Naive thymus-derived CD4-positive, alpha-beta T cell (primary cell): ENCODE results near the gene RRP15. TPM values are rescaled to one million over a fixed set of nuclear protein-coding genes. Genes with fewer than 3 reads are reported as not detected.
"Not testable (repeated sequence)": the region's sequence is repeated elsewhere in the genome, so short reads cannot be mapped to it uniquely, and the experiment has no call there.

Source experiments
- ATAC-seq: fragments of 150-1000 bp; cut with Tn5 transposase; 2 replicates; pipeline ENCODE4 v1.10.0; 2021; ENCODE audit warnings: mild to moderate bottlenecking, moderate library complexity
- CTCF ChIA-PET: fragments of 350-600 bp; sonication (Branson Sonifier 250); formaldehyde crosslinking; loops from one replicate; lab custom pipeline; 2021; ENCODE audit warnings: antibody characterized with exemption; lab: Charles Lee
- POLR2A ChIA-PET: fragments of 350-600 bp; sonication (Branson Sonifier 250); formaldehyde crosslinking; loops from one replicate; lab custom pipeline; 2021; ENCODE audit warnings: antibody characterized with exemption, inconsistent platforms; lab: Charles Lee
- DNase-seq, 9 donors: peaks; one replicate each; pipeline versions ENCODE4 v3.0.0 to v3.0.0-alpha.2; 2020 to 2022; ENCODE audit warnings: mixed read lengths in 1 of 9
- H3K27ac ChIP-seq: one replicate; pipeline ENCODE4 v1.7.0; 2013; ENCODE audit warnings: mild to moderate bottlenecking, low read depth, low read length, moderate library complexity
- H3K27me3 ChIP-seq, 2 donors: one replicate each; pipeline ENCODE4 v1.7.0; 2013; ENCODE audit warnings: low read length in 2 of 2, mild to moderate bottlenecking in 2 of 2, moderate library complexity in 2 of 2; ENCODE audit not compliant: control insufficient read depth in 2 of 2, insufficient read depth in 2 of 2
- H3K36me3 ChIP-seq, 3 experiments: 1 replicate in 2 of 3; 2 replicates in 1 of 3; pipeline ENCODE4 v1.7.0; 2013; ENCODE audit warnings: low read length in 3 of 3, mild to moderate bottlenecking in 3 of 3, moderate library complexity in 1 of 3; ENCODE audit not compliant: insufficient read depth in 3 of 3, control insufficient read depth in 2 of 3
- H3K4me1 ChIP-seq, 2 donors: one replicate each; pipeline ENCODE4 v1.7.0; 2013; ENCODE audit warnings: low read length in 2 of 2, mild to moderate bottlenecking in 2 of 2, moderate library complexity in 1 of 2; ENCODE audit not compliant: control insufficient read depth in 2 of 2, insufficient read depth in 2 of 2
- H3K4me3 ChIP-seq: 2 replicates; pipeline ENCODE4 v1.7.0; 2013; ENCODE audit warnings: mild to moderate bottlenecking, low read length
- H3K9me3 ChIP-seq, 3 experiments: 1 replicate in 2 of 3; 2 replicates in 1 of 3; pipeline ENCODE4 v1.7.0; 2013; ENCODE audit warnings: low read length in 3 of 3; ENCODE audit not compliant: control insufficient read depth in 2 of 3
- H3K27ac Mint-ChIP-seq, 9 donors: one replicate each; pipeline ENCODE4 v1.8.0; 2020 to 2022; ENCODE audit warnings: mixed read lengths in 9 of 9, mild to moderate bottlenecking in 8 of 9, moderate library complexity in 5 of 9, inconsistent platforms in 2 of 9
- H3K27me3 Mint-ChIP-seq, 5 donors: one replicate each; pipeline ENCODE4 v1.8.0; 2021 to 2022; ENCODE audit warnings: mixed read lengths in 5 of 5, mild to moderate bottlenecking in 1 of 5
- H3K36me3 Mint-ChIP-seq, 5 donors: one replicate each; pipeline ENCODE4 v1.8.0; 2020 to 2022; ENCODE audit warnings: mixed read lengths in 5 of 5, mild to moderate bottlenecking in 3 of 5, inconsistent platforms in 1 of 5
- H3K4me1 Mint-ChIP-seq, 7 donors: one replicate each; pipeline ENCODE4 v1.8.0; 2020 to 2022; ENCODE audit warnings: mixed read lengths in 7 of 7, mild to moderate bottlenecking in 3 of 7, inconsistent platforms in 1 of 7
- H3K4me3 Mint-ChIP-seq, 10 donors: one replicate each; pipeline ENCODE4 v1.8.0; 2020 to 2022; ENCODE audit warnings: mild to moderate bottlenecking in 10 of 10, mixed read lengths in 10 of 10, moderate library complexity in 6 of 10, inconsistent platforms in 2 of 10
- H3K9me3 Mint-ChIP-seq, 11 donors: one replicate each; pipeline ENCODE4 v1.8.0; 2020 to 2022; ENCODE audit warnings: mixed read lengths in 11 of 11, mild to moderate bottlenecking in 4 of 11, inconsistent platforms in 1 of 11, moderate library complexity in 1 of 11
- intact Hi-C, 2 donors: fragments of 100-400 bp; cut with micrococcal nuclease; formaldehyde crosslinking; loops; one replicate each; pipeline ENCODE4 v1.15.1; 2023
- polyA plus RNA-seq, 2 donors: library from polyadenylated mRNA; unstranded; fragments of 300-500 nt; fragmentation: Illumina TruSeq; gene quantifications; one replicate each; pipeline ENCODE4 v1.2.3, GENCODE V29; 2021
- total RNA-seq, 6 experiments: library from RNA in 5 of 6; stranded (reverse) in 5 of 6; gene quantifications; 1 replicate in 5 of 6; 2 replicates in 1 of 6; pipeline ENCODE4 v1.2.3 and lab custom pipeline; 2021 to 2026

The RRP15 gene
- total and polyA plus RNA-seq, 7 experiments from 2014 or later: 12.4 to 19.0 (median 17.7) TPM

DNA sequence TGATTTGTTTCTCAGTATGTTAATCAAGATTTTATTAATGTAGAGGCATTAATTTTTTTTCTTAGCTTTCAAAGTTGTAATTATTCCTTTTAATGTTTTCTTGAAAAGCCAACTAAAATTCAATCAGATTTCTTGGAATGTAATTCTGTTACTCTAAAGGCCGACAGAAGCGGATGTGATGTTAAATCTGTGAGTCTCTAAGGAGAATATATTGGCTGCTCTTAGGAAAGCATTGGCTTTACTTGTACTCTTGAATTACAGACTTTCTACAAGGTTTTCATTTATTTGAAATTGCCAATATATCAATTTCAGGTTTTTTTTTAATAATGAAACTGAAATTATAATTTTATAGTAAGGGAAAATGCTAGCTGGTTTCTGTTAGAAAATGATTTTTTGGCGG lies 29.2 kb downstream of the RRP15 start:
- H3K9me3 Mint-ChIP-seq: no peaks in the 10 kb centered on the region

DNA sequence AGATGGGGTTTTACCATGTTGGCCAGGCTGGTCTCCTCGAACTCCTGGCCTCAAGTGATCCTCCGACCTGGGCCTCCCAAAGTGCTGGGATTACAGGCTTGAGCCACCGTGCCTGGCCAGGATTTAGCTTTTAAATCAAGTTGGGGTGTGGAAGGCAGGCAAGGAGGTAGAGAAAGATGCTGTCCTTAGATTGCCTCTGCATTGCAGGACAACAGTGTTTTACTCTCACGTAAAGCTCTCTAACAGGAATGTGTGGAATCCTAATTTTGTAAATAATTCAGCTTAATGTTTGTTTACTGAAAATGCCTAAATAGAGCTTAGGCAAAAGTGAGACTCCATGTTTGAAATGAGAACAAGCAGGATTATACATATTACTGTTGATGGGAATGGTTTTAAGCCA lies 30.5 kb downstream of the RRP15 start:
- Histone ChIP-seq H3K36me3 (peaks cover 0 to 17% (median 0%) of the 10 kb centered on the region in 3 experiments), H3K4me3 (no peak overlapping the region), H3K4me1 (no peaks in the 10 kb centered on the region), H3K9me3 (no peaks in the 10 kb centered on the region), H3K27ac (no peak overlapping the region), H3K27me3 (no peaks in the 10 kb centered on the region)
- DNase-seq (no peak), ATAC-seq (no peak)
- intact Hi-C loops: no loop called here
- POLR2A ChIA-PET: no interaction called here
- H3K9me3 Mint-ChIP-seq: peaks cover 0 to 2% (median 0%) of the 10 kb centered on the region in 11 donors
- peaks cover 0 to 13% (median 3%) of the 10 kb centered on the region in 7 donors for H3K4me1 Mint-ChIP-seq
- H3K27me3 Mint-ChIP-seq: no peaks in the 10 kb centered on the region
- no peak overlapping the region for H3K4me3 Mint-ChIP-seq
- peaks cover 6 to 51% (median 27%) of the 10 kb centered on the region in 5 donors for H3K36me3 Mint-ChIP-seq
- no peak overlapping the region for H3K27ac Mint-ChIP-seq
- CTCF ChIA-PET: no interaction called here

More for the DNA sequence above, 29.2 kb downstream of the RRP15 start:
- intact Hi-C loops: no loop called here
- peaks cover 4 to 54% (median 30%) of the 10 kb centered on the region in 5 donors for H3K36me3 Mint-ChIP-seq
- Histone ChIP-seq H3K27me3 (no peaks in the 10 kb centered on the region), H3K9me3 (no peaks in the 10 kb centered on the region), H3K36me3 (peaks cover 0 to 17% (median 0%) of the 10 kb centered on the region in 3 experiments), H3K4me3 (no peak overlapping the region), H3K4me1 (no peaks in the 10 kb centered on the region), H3K27ac (no peak overlapping the region)
- CTCF ChIA-PET: interaction anchor here (0.9 kb wide), 1 partner anchor 12 kb away, joined by 3 read pairs; no protein-coding TSS in a partner anchor
- H3K4me3 Mint-ChIP-seq: no peak overlapping the region
- DNase-seq: no peak
- ATAC-seq: no peak
- POLR2A ChIA-PET: no interaction called here
- H3K4me1 Mint-ChIP-seq: peaks cover 0 to 13% (median 3%) of the 10 kb centered on the region in 7 donors
- no peak overlapping the region for H3K27ac Mint-ChIP-seq
- no peaks in the 10 kb centered on the region for H3K27me3 Mint-ChIP-seq

DNA sequence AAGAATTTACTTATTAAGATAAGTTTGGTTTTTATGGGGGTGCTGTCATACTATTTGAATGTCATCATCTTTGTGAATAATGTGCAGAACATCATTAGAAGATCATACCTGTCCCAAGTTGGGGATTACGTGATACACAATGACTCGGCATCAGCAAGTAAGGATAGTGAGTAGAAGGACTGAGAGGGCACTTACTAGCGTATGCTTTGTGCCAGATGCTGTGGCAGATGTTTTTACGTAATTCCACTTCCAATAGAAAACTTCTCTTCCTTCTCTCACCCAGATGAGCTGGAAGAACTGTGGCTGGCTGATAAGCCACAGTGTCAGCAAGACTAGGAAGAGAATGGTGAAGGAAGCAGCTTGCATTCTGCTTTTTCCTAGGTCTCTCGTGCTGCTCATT lies 32.0 kb downstream of the RRP15 start:
- intact Hi-C loops: no loop called here
- ChIA-PET POLR2A (no interaction called here), CTCF (no interaction called here)
- Mint-ChIP-seq H3K4me3 (no peak overlapping the region), H3K4me1 (peaks cover 0 to 9% (median 0%) of the 10 kb centered on the region in 7 donors), H3K27me3 (no peaks in the 10 kb centered on the region), H3K27ac (peak overlapping the region in 1 of 9 donors; percentile 9), H3K36me3 (peaks cover 2 to 39% (median 17%) of the 10 kb centered on the region in 5 donors), H3K9me3 (peaks cover 0 to 2% (median 0%) of the 10 kb centered on the region in 11 donors)
- H3K27ac ChIP-seq: no peak overlapping the region
- H3K27me3 ChIP-seq: no peaks in the 10 kb centered on the region
- DNase-seq: no peak
- no peak overlapping the region for H3K4me3 ChIP-seq
- no peaks in the 10 kb centered on the region for H3K9me3 ChIP-seq
- H3K36me3 ChIP-seq: peaks cover 0 to 17% (median 0%) of the 10 kb centered on the region in 3 experiments
- H3K4me1 ChIP-seq: no peaks in the 10 kb centered on the region
- no peak for ATAC-seq

DNA sequence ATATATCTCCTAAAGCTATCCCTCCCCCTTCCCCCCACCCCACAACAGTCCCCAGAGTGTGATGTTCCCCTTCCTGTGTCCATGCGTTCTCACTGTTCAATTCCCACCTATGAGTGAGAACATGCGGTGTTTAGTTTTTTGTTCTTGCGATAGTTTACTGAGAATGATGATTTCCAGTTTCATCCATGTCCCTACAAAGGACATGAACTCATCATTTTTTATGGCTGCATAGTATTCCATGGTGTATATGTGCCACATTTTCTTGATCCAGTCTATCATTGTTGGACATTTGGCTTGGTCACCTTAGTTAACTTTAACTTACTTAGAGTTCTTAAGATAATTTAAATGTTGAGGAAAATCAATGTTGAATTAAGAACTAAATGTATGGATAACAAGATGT lies 35.1 kb downstream of the RRP15 start:
- ATAC-seq, POLR2A ChIA-PET: not testable (repeated sequence)
- peaks cover 1 to 41% (median 13%) of the 10 kb centered on the region in 5 donors for H3K36me3 Mint-ChIP-seq

DNA sequence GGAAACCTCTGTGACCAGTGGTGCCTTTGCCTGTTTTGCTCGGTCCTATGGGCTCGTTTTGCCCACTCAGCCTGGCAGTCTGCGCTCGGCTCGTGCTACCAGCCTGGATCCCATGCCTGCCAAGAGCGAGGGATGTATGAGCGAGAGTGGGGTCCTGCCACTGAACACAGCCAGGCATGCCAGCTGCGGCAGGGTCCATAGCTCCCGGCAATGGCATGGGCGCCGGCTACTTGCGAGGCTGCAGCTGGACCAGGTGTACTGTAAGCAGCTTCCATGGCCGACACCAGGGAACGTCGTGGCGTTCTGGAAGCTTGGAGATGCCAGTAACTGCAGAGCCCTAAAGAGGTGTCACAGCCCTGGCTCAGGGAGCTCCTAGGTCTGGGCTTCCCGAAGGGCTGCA lies 37.7 kb downstream of the RRP15 start:
- Histone ChIP-seq H3K27me3 (no peaks in the 10 kb centered on the region), H3K36me3 (peaks cover 0 to 39% (median 0%) of the 10 kb centered on the region in 3 experiments), H3K9me3 (no peaks in the 10 kb centered on the region), H3K27ac (no peak overlapping the region), H3K4me3 (no peak overlapping the region), H3K4me1 (no peaks in the 10 kb centered on the region)
- Mint-ChIP-seq H3K9me3 (peaks cover 0 to 2% (median 0%) of the 10 kb centered on the region in 11 donors), H3K27me3 (no peaks in the 10 kb centered on the region), H3K4me1 (peaks cover 0 to 3% (median 0%) of the 10 kb centered on the region in 7 donors), H3K36me3 (peaks cover 1 to 45% (median 13%) of the 10 kb centered on the region in 5 donors), H3K27ac (no peak overlapping the region), H3K4me3 (no peak overlapping the region)
- no peak for ATAC-seq
- intact Hi-C loops: no loop called here
- CTCF ChIA-PET: no interaction called here
- POLR2A ChIA-PET: no interaction called here
- no peak for DNase-seq

More for the DNA sequence above, 35.1 kb downstream of the RRP15 start:
- H3K9me3 ChIP-seq, H3K4me1 ChIP-seq, H3K4me1 Mint-ChIP-seq, H3K27me3 Mint-ChIP-seq, H3K4me3 Mint-ChIP-seq, H3K27ac ChIP-seq, H3K9me3 Mint-ChIP-seq, DNase-seq, CTCF ChIA-PET, H3K27ac Mint-ChIP-seq, intact Hi-C loops, H3K27me3 ChIP-seq, H3K4me3 ChIP-seq: not testable (repeated sequence)
- peaks cover 0 to 37% (median 0%) of the 10 kb centered on the region in 3 experiments for H3K36me3 ChIP-seq

DNA sequence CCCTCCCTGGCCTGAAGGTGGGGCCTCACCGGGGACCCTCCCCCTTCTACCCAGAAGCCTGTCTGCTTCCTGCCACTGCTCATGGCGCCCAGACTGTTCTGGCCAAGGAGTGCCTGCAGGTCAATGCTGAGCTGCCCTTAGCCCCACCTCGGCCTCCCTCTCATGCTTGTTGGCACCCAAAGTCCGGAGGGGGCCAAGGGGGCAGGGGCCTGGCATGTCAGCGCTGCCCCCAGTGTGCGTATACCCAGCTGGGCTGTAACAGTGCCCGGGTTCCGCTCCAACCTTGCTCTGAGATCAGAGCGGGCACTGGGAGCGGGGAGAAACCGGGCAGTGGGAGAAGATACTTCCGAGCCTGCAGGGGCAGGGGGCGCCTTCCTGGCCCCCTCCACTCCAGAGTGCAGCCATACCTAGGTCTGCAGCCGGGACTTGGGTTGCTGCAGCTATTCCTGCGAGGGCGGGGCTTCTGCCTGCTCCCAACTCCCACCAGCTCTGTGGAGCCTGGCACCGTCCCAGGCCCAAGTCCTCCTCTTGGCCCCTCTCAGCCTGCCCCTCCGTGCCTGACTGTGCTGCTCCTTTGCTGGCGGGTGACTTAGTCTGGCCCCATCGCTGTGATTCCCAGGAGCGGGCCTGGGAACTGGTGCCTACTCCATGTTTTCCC lies 38.6 kb downstream of the RRP15 start:
- Histone ChIP-seq H3K4me1 (no peaks in the 10 kb centered on the region), H3K27ac (no peak overlapping the region), H3K36me3 (peaks cover 0 to 35% (median 0%) of the 10 kb centered on the region in 3 experiments), H3K27me3 (no peaks in the 10 kb centered on the region), H3K4me3 (no peak overlapping the region), H3K9me3 (no peaks in the 10 kb centered on the region)
- peaks cover 1 to 42% (median 13%) of the 10 kb centered on the region in 5 donors for H3K36me3 Mint-ChIP-seq
- ATAC-seq: no peak
- H3K4me3 Mint-ChIP-seq: no peak overlapping the region
- no peak overlapping the region for H3K27ac Mint-ChIP-seq
- peaks cover 0 to 3% (median 0%) of the 10 kb centered on the region in 7 donors for H3K4me1 Mint-ChIP-seq
- peaks cover 0 to 3% (median 0%) of the 10 kb centered on the region in 11 donors for H3K9me3 Mint-ChIP-seq
- intact Hi-C loops: no loop called here
- DNase-seq: no peak
- ChIA-PET CTCF (no interaction called here), POLR2A (no interaction called here)
- H3K27me3 Mint-ChIP-seq: no peaks in the 10 kb centered on the region

GRCh38 chr1:218324226-218324580 lies 39.1 kb downstream of the RRP15 start:
- intact Hi-C loops: no loop called here
- H3K27me3 ChIP-seq: no peaks in the 10 kb centered on the region
- Mint-ChIP-seq H3K9me3 (peaks cover 0 to 3% (median 0%) of the 10 kb centered on the region in 11 donors), H3K36me3 (peaks cover 1 to 39% (median 13%) of the 10 kb centered on the region in 5 donors), H3K27ac (no peak overlapping the region), H3K27me3 (no peaks in the 10 kb centered on the region), H3K4me3 (no peak overlapping the region), H3K4me1 (peaks cover 0 to 3% (median 0%) of the 10 kb centered on the region in 7 donors)
- H3K36me3 ChIP-seq: peaks cover 0 to 35% (median 0%) of the 10 kb centered on the region in 3 experiments
- H3K27ac ChIP-seq: no peak overlapping the region
- ChIA-PET POLR2A (no interaction called here), CTCF (no interaction called here)
- no peak for ATAC-seq
- H3K4me3 ChIP-seq: no peak overlapping the region
- no peaks in the 10 kb centered on the region for H3K9me3 ChIP-seq
- DNase-seq: no peak
- no peaks in the 10 kb centered on the region for H3K4me1 ChIP-seq
